ENCODE results near the gene CDA.
A peak's percentile ranks its signal among the peaks of the same experiment; 100 is the strongest.
"Not testable (repeated sequence)": the region's sequence is repeated elsewhere in the genome, so short reads cannot be mapped to it uniquely, and the experiment has no call there.

Gene CDA

GRCh38 chr1:20587661-20588053, 1.2 kb upstream of the CDA start:
- no peak for DNase-seq

- DNase-seq, result peak in 1 of 2 experiments; percentile 6
These were observed 708 bp downstream of the CDA start for GRCh38 chr1:20589331-20590278.

GRCh38 chr1:20590306-20590777, 1.4 kb downstream of the CDA start:
- peak; percentile 96 for DNase-seq

- no peak for DNase-seq
These were observed 4.9 kb downstream of the CDA start for GRCh38 chr1:20593756-20594155.

GRCh38 chr1:20594746-20595145, 5.8 kb downstream of the CDA start:
- no peak for DNase-seq

- DNase-seq, result no peak
These were observed 7.2 kb downstream of the CDA start for GRCh38 chr1:20596106-20596505.

- peak; percentile 52 to 59 for DNase-seq
These were observed 8.8 kb downstream of the CDA start for GRCh38 chr1:20597650-20598049.

- no peak for DNase-seq
These were observed 11.3 kb downstream of the CDA start for GRCh38 chr1:20600156-20600555.

GRCh38 chr1:20601129-20601825, 12.4 kb downstream of the CDA start:
- DNase-seq, result no peak

GRCh38 chr1:20602851-20603450, 14.1 kb downstream of the CDA start:
- peak; percentile 41 to 68 for DNase-seq

- no peak for DNase-seq
These were observed 14.9 kb downstream of the CDA start for GRCh38 chr1:20603504-20604464.

GRCh38 chr1:20604678-20605077, 15.8 kb downstream of the CDA start:
- DNase-seq, result peak; percentile 62 to 63

- not testable (repeated sequence) for DNase-seq
These were observed 18.1 kb downstream of the CDA start for GRCh38 chr1:20606801-20607570.

GRCh38 chr1:20609541-20609940, 20.6 kb downstream of the CDA start:
- no peak for DNase-seq

- DNase-seq, result no peak
These were observed 22.1 kb downstream of the CDA start for GRCh38 chr1:20610970-20611369.

- no peak for DNase-seq
These were observed 22.8 kb downstream of the CDA start for GRCh38 chr1:20611652-20612051.

GRCh38 chr1:20612221-20612746, 23.4 kb downstream of the CDA start:
- DNase-seq, result no peak

- no peak for DNase-seq
These were observed 25.3 kb downstream of the CDA start for GRCh38 chr1:20614131-20614579.

GRCh38 chr1:20615946-20616846, 27.3 kb downstream of the CDA start:
- no peak for DNase-seq
